Activated B cell treated with CpG ODN at 0.5 μM for 24 hours (primary cell): Measurements from ENCODE around the gene POLR1A. TPM values are rescaled to one million over a fixed set of nuclear protein-coding genes. Genes with fewer than 3 reads are reported as not detected.

Experiments used
- ATAC-seq: fragments of 200-7000 bp; cut with Tn5 transposase; one replicate; pipeline ENCODE4 v1.10.0; 2021; ENCODE audit warnings: low read depth, mild to moderate bottlenecking, moderate library complexity
- CTCF ChIA-PET: fragments of 350-600 bp; sonication (Branson Sonifier 250); formaldehyde crosslinking; loops from one replicate; lab custom pipeline; 2021; ENCODE audit warnings: antibody characterized with exemption; lab: Charles Lee
- POLR2A ChIA-PET: fragments of 350-600 bp; sonication (Branson Sonifier 250); formaldehyde crosslinking; loops from one replicate; lab custom pipeline; 2021; ENCODE audit warnings: antibody characterized with exemption; lab: Charles Lee
- DNase-seq: peaks from one replicate; pipeline ENCODE4 v3.0.0; 2022
- H3K27ac Mint-ChIP-seq: one replicate; pipeline ENCODE4 v1.8.0; 2020; ENCODE audit warnings: mixed read lengths
- H3K27me3 Mint-ChIP-seq: one replicate; pipeline ENCODE4 v1.8.0; 2021; ENCODE audit warnings: mixed read lengths
- H3K36me3 Mint-ChIP-seq: one replicate; pipeline ENCODE4 v1.8.0; 2021; ENCODE audit warnings: low read depth, mixed read lengths
- H3K4me1 Mint-ChIP-seq: one replicate; pipeline ENCODE4 v1.8.0; 2021; ENCODE audit warnings: mixed read lengths
- H3K4me3 Mint-ChIP-seq: one replicate; pipeline ENCODE4 v1.8.0; 2020; ENCODE audit warnings: mild to moderate bottlenecking, mixed read lengths
- H3K9me3 Mint-ChIP-seq: one replicate; pipeline ENCODE4 v1.8.0; 2020; ENCODE audit warnings: mixed read lengths
- intact Hi-C: fragments of 100-400 bp; cut with micrococcal nuclease; formaldehyde crosslinking; loops from one replicate; pipeline ENCODE4 v1.15.1; 2024
- total RNA-seq: library from RNA; stranded (reverse); gene quantifications from 2 replicates; pipeline ENCODE4 v1.2.3, GENCODE V29; 2022
- TF ChIP-seq, protein P1 (sequence below): fragments of 200-600 bp; IDR thresholded peaks from one replicate; pipeline ENCODE4 v1.8.0; 2022; ENCODE audit warnings: antibody characterized with exemption, mild to moderate bottlenecking

The POLR1A gene
- total RNA-seq, 1 donor from 2014 or later, result 53.4 TPM

DNA sequence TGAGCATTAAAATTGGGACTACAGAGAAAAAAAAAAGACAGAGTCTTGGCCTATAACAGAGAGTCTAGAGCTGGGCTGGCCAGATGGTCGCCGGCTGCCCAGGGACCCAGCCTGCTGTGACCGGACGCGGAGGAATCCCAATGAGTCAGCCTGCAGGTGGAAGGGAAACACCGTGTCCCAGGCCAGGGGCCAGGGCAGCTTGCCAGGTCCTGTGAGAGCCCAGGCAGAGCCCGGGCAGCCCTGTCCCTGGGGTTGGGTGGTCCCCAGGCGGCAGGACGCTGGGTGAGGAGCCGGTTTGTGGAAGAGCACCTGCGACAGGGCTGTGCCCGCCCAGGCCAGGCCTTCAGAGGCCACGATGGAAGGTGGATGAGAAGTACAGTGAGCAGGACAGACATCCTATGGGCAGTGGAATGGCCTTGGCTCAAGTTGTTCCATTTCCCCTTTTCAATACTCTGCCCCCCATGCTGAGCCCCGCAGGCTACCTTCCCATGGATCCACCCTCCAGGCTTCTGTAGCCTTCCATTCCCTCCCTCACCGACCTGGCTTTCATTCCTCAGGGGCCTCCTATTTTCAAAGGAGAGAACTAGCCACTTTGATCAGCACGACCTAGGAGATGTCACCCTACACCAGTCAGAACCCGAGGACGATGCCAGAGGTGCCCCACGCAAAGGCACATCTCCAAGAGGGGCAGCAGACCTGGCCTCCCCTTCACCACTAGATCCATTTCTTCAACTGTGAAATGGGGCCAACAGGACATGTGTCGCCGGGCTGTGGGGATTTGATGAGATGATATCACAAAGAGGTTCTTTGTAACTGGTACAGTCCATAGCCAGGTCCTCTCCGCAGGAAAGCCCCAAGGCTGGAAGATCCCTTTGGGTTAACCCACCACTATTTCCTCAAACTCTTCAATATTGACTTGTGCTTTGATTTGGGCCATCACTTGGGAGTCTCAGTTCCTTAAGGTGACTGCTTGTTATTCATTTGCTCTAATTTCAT is 87.5 kb downstream of the POLR1A start:
- CTCF ChIA-PET, result interaction anchor here (1.2 to 1.5 kb wide), 2 partner anchors 17 to 191 kb away, joined by 7 to 9 read pairs; no protein-coding TSS in a partner anchor
- H3K4me3 Mint-ChIP-seq, result no peak overlapping the region
- peaks cover 67% of the 10 kb centered on the region for H3K4me1 Mint-ChIP-seq
- DNase-seq (no peak), ATAC-seq (no peak)
- intact Hi-C loops, result loop anchor here (2.0 to 5.0 kb wide), 3 partner anchors 19 to 131 kb away; partner anchors contain the start of gene ST3GAL5
- no peaks in the 10 kb centered on the region for H3K36me3 Mint-ChIP-seq
- H3K27ac Mint-ChIP-seq, result peak overlapping the region; percentile 85
- POLR2A ChIA-PET, result interaction anchor here (1.1 to 2.4 kb wide), 7 partner anchors 18 to 165 kb away, joined by 3 to 19 read pairs (median 10); partner anchors contain the start of gene ST3GAL5
- TF ChIP-seq, protein P1, sequence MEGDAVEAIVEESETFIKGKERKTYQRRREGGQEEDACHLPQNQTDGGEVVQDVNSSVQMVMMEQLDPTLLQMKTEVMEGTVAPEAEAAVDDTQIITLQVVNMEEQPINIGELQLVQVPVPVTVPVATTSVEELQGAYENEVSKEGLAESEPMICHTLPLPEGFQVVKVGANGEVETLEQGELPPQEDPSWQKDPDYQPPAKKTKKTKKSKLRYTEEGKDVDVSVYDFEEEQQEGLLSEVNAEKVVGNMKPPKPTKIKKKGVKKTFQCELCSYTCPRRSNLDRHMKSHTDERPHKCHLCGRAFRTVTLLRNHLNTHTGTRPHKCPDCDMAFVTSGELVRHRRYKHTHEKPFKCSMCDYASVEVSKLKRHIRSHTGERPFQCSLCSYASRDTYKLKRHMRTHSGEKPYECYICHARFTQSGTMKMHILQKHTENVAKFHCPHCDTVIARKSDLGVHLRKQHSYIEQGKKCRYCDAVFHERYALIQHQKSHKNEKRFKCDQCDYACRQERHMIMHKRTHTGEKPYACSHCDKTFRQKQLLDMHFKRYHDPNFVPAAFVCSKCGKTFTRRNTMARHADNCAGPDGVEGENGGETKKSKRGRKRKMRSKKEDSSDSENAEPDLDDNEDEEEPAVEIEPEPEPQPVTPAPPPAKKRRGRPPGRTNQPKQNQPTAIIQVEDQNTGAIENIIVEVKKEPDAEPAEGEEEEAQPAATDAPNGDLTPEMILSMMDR, result no peak
- peaks cover 6% of the 10 kb centered on the region for H3K9me3 Mint-ChIP-seq
- H3K27me3 Mint-ChIP-seq, result no peaks in the 10 kb centered on the region

DNA sequence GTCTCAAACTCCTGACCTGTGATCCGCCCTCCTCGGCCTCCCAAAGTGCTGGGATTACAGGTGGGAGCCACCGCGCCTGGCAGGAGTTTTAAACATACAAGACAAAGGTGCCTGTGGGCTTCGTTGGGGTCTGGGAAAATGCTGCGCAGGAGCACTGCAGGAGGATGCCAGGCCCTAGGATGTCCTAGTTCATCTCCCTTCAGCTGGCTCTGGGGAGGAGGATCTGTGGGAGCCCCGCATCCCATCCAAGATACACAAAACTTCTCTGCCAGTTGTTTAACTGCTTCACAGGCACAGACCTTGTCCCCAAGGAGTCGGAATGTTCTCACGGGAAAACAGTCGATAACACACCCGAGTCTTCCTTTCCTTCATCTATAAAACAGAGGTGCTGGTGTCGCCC is 89.1 kb downstream of the POLR1A start:
- POLR2A ChIA-PET, result interaction anchor here (1.1 to 2.4 kb wide), 7 partner anchors 17 to 163 kb away, joined by 3 to 19 read pairs (median 10); partner anchors contain the start of gene ST3GAL5
- peak overlapping the region; percentile 85 for H3K27ac Mint-ChIP-seq
- CTCF ChIA-PET, result interaction anchor here (1.2 to 1.5 kb wide), 2 partner anchors 19 to 189 kb away, joined by 7 to 9 read pairs; no protein-coding TSS in a partner anchor
- H3K36me3 Mint-ChIP-seq, result no peaks in the 10 kb centered on the region
- H3K4me1 Mint-ChIP-seq, result peaks cover 68% of the 10 kb centered on the region
- ATAC-seq, result no peak
- TF ChIP-seq, protein P1, result no peak
- intact Hi-C loops, result loop anchor here (2.0 to 5.0 kb wide), 3 partner anchors 18 to 129 kb away; partner anchors contain the start of gene ST3GAL5
- H3K27me3 Mint-ChIP-seq, result no peaks in the 10 kb centered on the region
- peak overlapping the region; percentile 64 for H3K4me3 Mint-ChIP-seq
- H3K9me3 Mint-ChIP-seq, result peaks cover 6% of the 10 kb centered on the region
- no peak for DNase-seq

DNA sequence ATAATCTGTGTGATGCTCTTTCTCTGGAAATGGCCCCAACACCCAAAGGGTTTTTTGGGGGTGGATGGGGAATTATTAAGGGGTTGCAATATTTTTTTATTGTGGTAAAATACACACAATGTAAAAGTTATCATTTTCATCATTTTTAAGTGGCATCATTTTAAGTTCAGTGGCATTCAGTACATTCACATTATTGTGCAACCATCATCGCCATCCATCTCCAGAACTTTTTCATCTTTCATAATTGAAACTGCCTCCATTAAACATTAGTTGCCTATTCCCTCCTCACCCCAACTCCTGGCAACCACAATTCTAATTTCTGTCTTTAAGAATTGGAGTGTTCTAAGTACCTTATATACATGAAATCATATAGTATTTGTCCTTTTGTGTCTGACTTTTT is 90.0 kb downstream of the POLR1A start:
- Mint-ChIP-seq H3K9me3 (peaks cover 6% of the 10 kb centered on the region), H3K27ac (peak overlapping the region; percentile 85), H3K4me3 (no peak overlapping the region), H3K4me1 (peaks cover 68% of the 10 kb centered on the region), H3K27me3 (no peaks in the 10 kb centered on the region), H3K36me3 (no peaks in the 10 kb centered on the region)
- ATAC-seq (no peak), DNase-seq (no peak)
- TF ChIP-seq, protein P1, result no peak
- POLR2A ChIA-PET, result no interaction called here
- CTCF ChIA-PET, result no interaction called here
- intact Hi-C loops, result loop anchor here (2.0 to 5.0 kb wide), 3 partner anchors 17 to 128 kb away; partner anchors contain the start of gene ST3GAL5

DNA sequence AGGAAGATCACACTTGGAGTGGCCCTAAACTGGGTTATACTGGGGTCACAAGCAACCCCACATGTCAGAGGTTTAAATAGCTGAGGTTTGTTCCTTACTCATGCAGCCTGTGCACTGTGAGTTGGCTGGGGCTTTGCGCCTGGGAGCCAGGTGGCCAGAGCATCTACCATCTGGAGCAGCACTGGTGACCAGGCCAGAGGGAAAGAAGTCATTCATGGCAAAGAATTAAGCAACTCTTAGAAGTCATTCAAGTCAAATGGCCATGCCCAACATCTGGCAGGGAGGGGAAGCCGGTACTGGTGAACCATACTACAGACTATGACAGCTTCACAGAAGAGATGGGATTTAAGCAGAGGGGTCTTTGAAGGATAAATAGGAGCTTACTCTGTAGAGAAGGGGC is 90.7 kb downstream of the POLR1A start:
- TF ChIP-seq, protein P1, result no peak
- H3K27me3 Mint-ChIP-seq, result no peaks in the 10 kb centered on the region
- H3K36me3 Mint-ChIP-seq, result no peaks in the 10 kb centered on the region
- H3K27ac Mint-ChIP-seq, result peak overlapping the region; percentile 85
- DNase-seq (no peak), ATAC-seq (no peak)
- ChIA-PET CTCF (interaction anchor here (1.5 to 1.9 kb wide), 2 partner anchors 126 to 188 kb away, joined by 3 to 5 read pairs; partner anchors contain the start of gene ST3GAL5), POLR2A (interaction anchor here (1.3 kb wide), 1 partner anchor 17 kb away, joined by 4 read pairs; no protein-coding TSS in a partner anchor)
- peaks cover 68% of the 10 kb centered on the region for H3K4me1 Mint-ChIP-seq
- H3K4me3 Mint-ChIP-seq, result peak overlapping the region; percentile 17
- intact Hi-C loops, result loop anchor here (5.0 kb wide), 2 partner anchors 88 to 128 kb away; partner anchors contain the start of gene ST3GAL5
- H3K9me3 Mint-ChIP-seq, result peaks cover 6% of the 10 kb centered on the region
